K562 (cell line): ENCODE data around the gene VDAC1. TPM values are rescaled to one million over a fixed set of nuclear protein-coding genes. Genes with fewer than 3 reads are reported as not detected.

Source experiments
- ATAC-seq: fragments of 200-7000 bp; cut with Tn5 transposase; 3 replicates; pipeline ENCODE4 v1.9.1; 2020; ENCODE audit warnings: moderate library complexity
- BruUV-seq: library from RNA; stranded (reverse); fragments of 400-500 nt; replicated peaks from 2 replicates; lab custom pipeline; 2021; lab: Mats Ljungman, UMichigan
- CTCF ChIA-PET: fragments of 300-600 bp; formaldehyde crosslinking; extraction: SDS; loops from one replicate; lab custom pipeline; 2021; ENCODE audit warnings: low intra/inter-chr PET ratio; lab: Yijun Ruan, JAX
- POLR2A ChIA-PET: fragments of 300-600, 350-650 bp; sonication (Branson Sonifier 250); formaldehyde crosslinking; extraction: SDS; loops from one replicate; lab custom pipeline; 2021; ENCODE audit warnings: antibody characterized with exemption, inconsistent platforms; lab: Yijun Ruan, JAX
- DNase-seq, 4 experiments: peaks; one replicate each; pipeline versions ENCODE4 v3.0.0 to v3.0.0-alpha.2; 2011 to 2018; ENCODE audit warnings: low spot score in 3 of 4, mixed read lengths in 3 of 4; ENCODE audit errors: extremely low read depth in 1 of 4
- FAIRE-seq: peaks from 2 replicates; lab custom pipeline; 2011; peaks lifted over from hg19 to GRCh38; lab: Jason Lieb, UNC
- H2AFZ ChIP-seq: 2 replicates; pipeline ENCODE4 v1.6.0; 2011; ENCODE audit warnings: low read depth, low read length, control low read depth, inconsistent platforms
- H3K27ac ChIP-seq: fragments of 200-600 bp; 3 replicates; pipeline ENCODE4 v1.8.0; 2011; ENCODE audit warnings: low read depth, mild to moderate bottlenecking, control low read depth, inconsistent platforms, low read length, moderate library complexity, mixed read lengths; ENCODE audit errors: extremely low read depth
- H3K27me3 ChIP-seq, 2 experiments: fragments of 300-600 bp in 1 of 2; 2 replicates in 1 of 2; 3 replicates in 1 of 2; pipeline versions ENCODE4 v1.6.0 to v1.8.0; 2011; ENCODE audit warnings: inconsistent platforms in 2 of 2, low read length in 2 of 2, mild to moderate bottlenecking in 1 of 2, mixed read lengths in 1 of 2, moderate library complexity in 1 of 2; ENCODE audit not compliant: control insufficient read depth in 2 of 2, insufficient read depth in 2 of 2
- H3K36me3 ChIP-seq: fragments of 300-600 bp; 3 replicates; pipeline ENCODE4 v1.8.0; 2011; ENCODE audit warnings: mild to moderate bottlenecking, low read length, inconsistent platforms; ENCODE audit not compliant: control insufficient read depth, insufficient read depth
- H3K4me1 ChIP-seq, 2 experiments: fragments of 200-600 bp in 1 of 2; replicated peaks in 1 of 2; 2 replicates in 1 of 2; 3 replicates in 1 of 2; pipeline versions ENCODE4 v1.5.1 to v1.8.0; 2011; ENCODE audit warnings: inconsistent platforms in 2 of 2, low read length in 2 of 2, mild to moderate bottlenecking in 1 of 2, mixed read lengths in 1 of 2, moderate library complexity in 1 of 2; ENCODE audit not compliant: control insufficient read depth in 2 of 2, insufficient read depth in 2 of 2
- H3K4me2 ChIP-seq: 2 replicates; pipeline ENCODE4 v1.6.1; 2011; ENCODE audit warnings: low read length, control low read depth, inconsistent platforms, mixed read lengths; ENCODE audit not compliant: insufficient read depth
- H3K4me3 ChIP-seq: fragments of 200-600 bp; sonication (generic), shearing (Covaris generic); 2 replicates; pipeline ENCODE4 v1.5.1; 2016; ENCODE audit warnings: control low read depth, inconsistent platforms
- H3K79me2 ChIP-seq: fragments of 200-600 bp; 3 replicates; pipeline ENCODE4 v1.8.0; 2011; ENCODE audit warnings: low read length, inconsistent platforms; ENCODE audit not compliant: control insufficient read depth, insufficient read depth
- H3K9ac ChIP-seq, 2 experiments: 2 replicates each; pipeline versions ENCODE4 v1.6.0 to v1.6.1; 2011; ENCODE audit warnings: low read depth in 2 of 2, low read length in 2 of 2, control low read depth in 1 of 2, inconsistent platforms in 1 of 2, mild to moderate bottlenecking in 1 of 2, mixed read lengths in 1 of 2; ENCODE audit not compliant: insufficient read depth in 1 of 2
- H3K9me1 ChIP-seq: one replicate; pipeline ENCODE4 v1.6.0; 2011; ENCODE audit warnings: inconsistent platforms, mild to moderate bottlenecking, low read length, moderate library complexity; ENCODE audit not compliant: control insufficient read depth, insufficient read depth
- H3K9me3 ChIP-seq: replicated peaks from 2 replicates; pipeline ENCODE4 v1.5.1; 2011; ENCODE audit warnings: low read depth, low read length, inconsistent platforms; ENCODE audit not compliant: control insufficient read depth, insufficient read depth
- H4K20me1 ChIP-seq: replicated peaks from 2 replicates; pipeline ENCODE4 v1.6.1; 2011; ENCODE audit warnings: low read length, inconsistent platforms, mixed read lengths; ENCODE audit not compliant: control insufficient read depth, insufficient read depth
- CBX5 ChIP-seq: IDR thresholded peaks from 2 replicates; pipeline ENCODE4 v1.6.1; 2014; ENCODE audit warnings: low read depth, borderline replicate concordance
- EWSR1 ChIP-seq: fragments of 450-650 bp; IDR thresholded peaks from 2 replicates; pipeline ENCODE4 v1.6.1; 2018; ENCODE audit warnings: borderline replicate concordance, mild to moderate bottlenecking, low read depth, moderate library complexity; ENCODE audit not compliant: partially characterized antibody
- FUS ChIP-seq: fragments of 200-400 bp; formaldehyde crosslinking; optimal IDR thresholded peaks from 2 replicates; pipeline ENCODE3; 2017; ENCODE audit warnings: low read depth, low read length
- GATA2 ChIP-seq: sonication (generic); formaldehyde crosslinking; IDR thresholded peaks from 2 replicates; pipeline ENCODE4 v1.4.0; 2020; ENCODE audit warnings: mild to moderate bottlenecking, missing genetic modification reagents
- KAT8 ChIP-seq: fragments of 450-650 bp; IDR thresholded peaks from 2 replicates; pipeline ENCODE4 v1.6.1; 2016; ENCODE audit warnings: low read depth, mild to moderate bottlenecking
- LCOR ChIP-seq: sonication (generic); formaldehyde crosslinking; IDR thresholded peaks from 2 replicates; pipeline ENCODE4 v1.8.0; 2022; ENCODE audit warnings: mild to moderate bottlenecking, missing genetic modification reagents
- NR4A1 ChIP-seq, 2 experiments: fragments of 250-450 bp in 1 of 2; fragments of 450-650 bp in 1 of 2; sonication (Bioruptor Pico) in 1 of 2; IDR thresholded peaks; 2 replicates each; pipeline versions ENCODE4 v1.4.0 to v1.6.1; 2016 to 2020; ENCODE audit warnings: mild to moderate bottlenecking in 2 of 2, missing compliant biosample characterization in 1 of 2, missing genetic modification characterization in 1 of 2, moderate library complexity in 1 of 2
- RFX5 ChIP-seq: IDR thresholded peaks from 2 replicates; pipeline ENCODE4 v1.6.1; 2011; ENCODE audit warnings: low read depth, mild to moderate bottlenecking, improper control_type of control experiment, low read length
- SMC3 ChIP-seq: conservative IDR thresholded peaks from 2 replicates; pipeline ENCODE4 v1.6.1; 2011; ENCODE audit warnings: low read depth, low read length, improper control_type of control experiment; ENCODE audit not compliant: insufficient read depth
- SNIP1 ChIP-seq: fragments of 450-650 bp; IDR thresholded peaks from 2 replicates; pipeline ENCODE4 v1.7.1; 2017; ENCODE audit warnings: low read depth, mild to moderate bottlenecking
- TCF3 ChIP-seq: sonication (generic); formaldehyde crosslinking; IDR thresholded peaks from 2 replicates; pipeline ENCODE4 v1.4.0; 2020; ENCODE audit warnings: mild to moderate bottlenecking, missing genetic modification reagents
- TEAD1 ChIP-seq, 2 experiments: fragments of 450-650 bp in 1 of 2; sonication (generic) in 1 of 2; formaldehyde crosslinking; IDR thresholded peaks; 2 replicates each; pipeline versions ENCODE4 v1.4.0 to v1.8.0; 2020 to 2022; ENCODE audit warnings: mild to moderate bottlenecking in 2 of 2, missing genetic modification reagents in 1 of 2
- ZNF436 ChIP-seq: fragments of 250-450, 450-650 bp; sonication (Bioruptor Pico); formaldehyde crosslinking; IDR thresholded peaks from 2 replicates; pipeline ENCODE4 v1.7.0; 2020; ENCODE audit warnings: mild to moderate bottlenecking
- WGBS: fragments of 100-300 bp; shearing (Covaris generic); methylation state at CpG from one replicate; pipeline ENCODE4 v1.1.6; 2016; ENCODE audit warnings: low coverage, mixed read lengths; ENCODE audit not compliant: insufficient coverage; ENCODE audit errors: missing lambda C conversion rate; 5-methylcytosine and 5-hydroxymethylcytosine counted together
- in situ Hi-C: fragments of 300-500 bp; cut with MboI; formaldehyde crosslinking; loops from 4 replicates; pipeline ENCODE4 v1.15.0; 2018; ENCODE audit warnings: inconsistent platforms, mixed read lengths
- intact Hi-C: fragments of 100-400 bp; cut with micrococcal nuclease; formaldehyde crosslinking; loops from 2 replicates; pipeline ENCODE4 v1.14.2; 2022
- polyA plus RNA-seq, 8 experiments: library from polyadenylated mRNA; depleted of rRNA in 4 of 8; stranded (reverse) in 5 of 8; unstranded in 3 of 8; fragments of >200 nt; fragmentation: Nextera tagmentation in 2 of 8; fragmentation: Illumina TruSeq in 1 of 8; extraction: Ambion mirVana in 2 of 8; extraction: Trizol in 1 of 8; gene quantifications; 2 replicates each; pipeline versions ENCODE4 v1.2.1 to v1.2.3, GENCODE V29; 2011 to 2014; ENCODE audit warnings: inconsistent platforms in 1 of 8, missing spikeins in 1 of 8
- total RNA-seq, 7 experiments: library from RNA; depleted of rRNA in 6 of 7; stranded (reverse); fragments of >200 nt in 6 of 7; fragmentation: Illumina TruSeq in 2 of 7; extraction: Trizol in 2 of 7; gene quantifications; 2 replicates each; pipeline versions ENCODE4 v1.2.1 to v1.2.3, GENCODE V29; 2011 to 2021; ENCODE audit warnings: low replicate concordance in 1 of 7

Gene VDAC1
- total and polyA plus RNA-seq, 9 of the 15 experiments (the other 6 are each of a cell fraction or from before 2014, with no cell fraction given) = 168 to 366 (median 293) TPM

DNA sequence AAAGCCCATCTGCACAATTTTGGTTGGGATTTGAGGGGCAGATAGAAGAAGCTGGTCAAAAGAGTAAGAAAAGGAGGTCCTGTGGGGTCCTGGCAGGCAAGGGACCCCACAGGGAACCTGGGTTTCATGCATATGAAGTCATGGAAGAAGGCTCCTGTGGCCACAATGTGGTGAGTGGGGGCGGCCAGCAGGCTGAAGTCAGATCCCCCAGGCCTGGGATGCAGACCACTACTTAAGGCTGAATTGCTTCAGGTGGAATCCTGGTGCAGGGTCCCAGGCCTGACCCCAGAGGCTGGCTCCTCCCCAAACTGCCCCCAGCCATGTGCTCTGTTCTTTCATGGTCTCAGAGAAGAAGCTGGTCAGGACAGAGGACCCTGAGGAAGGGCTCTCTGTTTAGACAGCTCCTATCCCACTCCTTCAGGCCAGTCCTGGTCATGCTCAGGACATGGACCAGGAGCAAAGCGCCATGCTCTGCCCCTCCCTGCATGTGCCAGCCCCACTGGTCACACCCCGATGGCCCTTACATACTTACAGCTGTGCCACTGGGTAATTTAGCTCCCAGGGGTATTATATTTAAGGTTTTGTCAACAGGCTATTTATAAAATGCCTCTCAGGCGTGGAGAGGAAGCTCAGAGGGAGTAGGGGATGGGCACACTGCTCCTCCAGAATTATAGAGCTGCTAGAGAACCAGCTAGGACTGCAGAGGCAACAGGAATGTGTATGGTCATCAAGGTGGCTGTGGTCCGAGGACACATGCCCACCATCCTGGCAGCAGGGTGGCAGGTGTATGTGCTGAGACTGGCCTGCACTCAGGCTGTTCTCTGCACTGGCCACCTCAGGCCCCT is 69.7 kb downstream of the VDAC1 start:
- no peak overlapping the region for H3K4me2 ChIP-seq

DNA sequence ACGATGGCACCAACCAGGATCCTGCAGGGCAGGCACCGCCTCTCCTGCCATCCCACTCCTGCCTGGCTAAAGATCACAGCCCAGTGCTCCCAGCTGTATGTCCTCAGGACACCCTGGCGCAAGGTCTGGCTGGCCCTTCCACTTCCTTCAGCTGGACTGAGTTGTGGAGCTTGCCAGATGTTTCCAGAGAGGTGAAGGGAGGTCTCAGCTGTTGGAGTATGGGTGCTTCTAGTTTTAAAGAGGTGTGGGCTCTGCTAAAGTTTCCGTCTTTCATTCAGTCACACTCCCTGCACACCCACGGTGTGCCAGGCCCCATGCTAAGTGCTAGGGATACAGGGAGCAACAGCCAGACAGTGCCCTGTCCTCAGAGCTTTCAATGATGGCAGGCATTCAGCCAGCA is 70.5 kb downstream of the VDAC1 start:
- no peaks in the 10 kb centered on the region; the same call in 1 of the 2 replicates for H3K9me3 ChIP-seq
- WGBS = 81% methylated on average over 5 of the region's 5 CpGs
- TF ChIP-seq NR4A1 (CRISPR knock-in tag; IDR thresholded peaks at IDR 0.05) (no peak), NR4A1 (tag; IDR thresholded peaks at IDR 0.05) (no peak), EWSR1 (no peak), GATA2 (no peak), RFX5 (no peak), SNIP1 (no peak), ZNF436 (CRISPR knock-in tag) (no peak), TEAD1 (CRISPR knock-in tag; IDR thresholded peaks at IDR 0.05) (no peak), KAT8 (no peak), SMC3 (no peak), LCOR (no peak)

More for the DNA sequence above, 69.7 kb downstream of the VDAC1 start:
- Histone ChIP-seq H3K9me1 (peaks cover 6% of the 10 kb centered on the region), H4K20me1 (no peaks in the 10 kb centered on the region), H3K9me3 (no peaks in the 10 kb centered on the region; the same call in 1 of the 2 replicates), H3K27ac (peak overlapping the region; percentile 68; the same call in 1 of the 3 replicates), H3K4me3 (no peak overlapping the region), H3K9ac (peak overlapping the region in 1 of 2 experiments; percentile 23; a peak in 1 of 4 replicates), H3K4me1 (peaks cover 58 to 82% of the 10 kb centered on the region in 2 experiments), H2AFZ (0 out of 2 replicates have a peak overlapping the region, but pooled peaks have one; percentile 3), H3K36me3 (no peaks in the 10 kb centered on the region), H3K27me3 (no peaks in the 10 kb centered on the region), H3K79me2 (no peaks in the 10 kb centered on the region)
- 83% methylated on average over 5 of the region's 5 CpGs for WGBS
- no TSS peak for BruUV-seq
- no peak for DNase-seq
- ChIA-PET CTCF (no interaction called here), POLR2A (interaction anchor here (0.6 to 0.7 kb wide), 3 partner anchors 12 to 682 kb away, joined by 3 to 4 read pairs (median 3); no protein-coding TSS in a partner anchor)
- no peak for FAIRE-seq
- ATAC-seq = no peak
- intact Hi-C loops (no loop called here), in situ Hi-C loops (no loop called here)
- no peak for TF ChIP-seq FUS
- TF ChIP-seq TCF3 = no peak
- TF ChIP-seq CBX5 = no peak

More for the DNA sequence above, 70.5 kb downstream of the VDAC1 start:
- Histone ChIP-seq H3K27ac (peak overlapping the region; percentile 85; the same call in 2 of the 3 replicates), H4K20me1 (no peaks in the 10 kb centered on the region), H2AFZ (peak overlapping the region; percentile 87; the same call in 1 of the 2 replicates), H3K4me3 (no peak overlapping the region), H3K9me1 (peaks cover 6% of the 10 kb centered on the region), H3K36me3 (no peaks in the 10 kb centered on the region), H3K27me3 (no peaks in the 10 kb centered on the region), H3K79me2 (no peaks in the 10 kb centered on the region), H3K9ac (peak overlapping the region; percentile 57 to 76), H3K4me2 (no peak overlapping the region; the same call in 1 of the 2 replicates), H3K4me1 (peaks cover 65 to 84% of the 10 kb centered on the region in 2 experiments)
- in situ Hi-C loops (no loop called here), intact Hi-C loops (no loop called here)
- ChIA-PET CTCF (no interaction called here), POLR2A (no interaction called here)
- no peak for ATAC-seq
- FAIRE-seq = no peak
- no peak for DNase-seq
- no TSS peak for BruUV-seq
